Measurements from ENCODE around the gene ZNF217.

Gene ZNF217

DNA sequence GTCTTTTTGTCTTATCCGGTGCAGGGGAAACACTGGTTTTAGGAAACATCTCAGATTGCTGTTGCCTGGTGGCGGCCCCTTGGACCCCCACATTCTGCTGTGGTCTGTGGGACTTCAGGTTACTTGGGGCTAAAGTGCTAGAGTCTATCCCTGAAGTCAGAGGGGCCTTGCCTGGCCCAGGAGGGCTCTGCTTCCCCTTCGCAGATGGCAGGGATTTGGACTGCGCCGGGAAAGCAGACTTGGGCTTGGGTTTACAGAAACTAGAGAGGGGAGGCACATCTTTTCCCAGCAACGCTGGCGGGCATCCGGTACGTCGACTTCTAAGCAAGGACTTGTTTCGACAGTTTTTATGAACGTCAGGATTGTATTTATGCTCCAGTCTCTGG, 17.5 kb downstream of the ZNF217 start:
- Histone ChIP-seq H3K36me3 (ENCODE audit: low read length) (peaks cover 7% of the 10 kb centered on the region; the same call in 1 of the 2 replicates), H3K27ac (ENCODE audit: low read depth, low read length) (no peak overlapping the region), H3K27me3 (ENCODE audit: low read length) (no peaks in the 10 kb centered on the region), H3K4me2 (ENCODE audit: low read depth, low read length, poor library complexity, severe bottlenecking) (no peak overlapping the region), H3K4me3 (ENCODE audit: insufficient read depth, low read length, poor library complexity, severe bottlenecking) (no peak overlapping the region), H3F3A (ENCODE audit: insufficient read depth) (peaks cover 15% of the 10 kb centered on the region; the same call in 1 of the 2 replicates), H4K20me1 (ENCODE audit: low read depth, low read length) (no peaks in the 10 kb centered on the region), H2AFZ (ENCODE audit: low read depth, low read length, severe bottlenecking) (no peak overlapping the region), H3K9ac (ENCODE audit: low read length) (no peak overlapping the region), H3K9me3 (ENCODE audit: insufficient read depth, low read length) (no peaks in the 10 kb centered on the region), H3K9me2 (replicated peaks; ENCODE audit: insufficient read depth, low read length) (no peaks in the 10 kb centered on the region), H3K79me2 (ENCODE audit: insufficient read depth, low read length) (peaks cover 64% of the 10 kb centered on the region)
- no peak for TF ChIP-seq EZH2phosphoT487 (conservative IDR thresholded peaks at IDR 0.05; ENCODE audit: low read length)
- TF ChIP-seq, protein P1, sequence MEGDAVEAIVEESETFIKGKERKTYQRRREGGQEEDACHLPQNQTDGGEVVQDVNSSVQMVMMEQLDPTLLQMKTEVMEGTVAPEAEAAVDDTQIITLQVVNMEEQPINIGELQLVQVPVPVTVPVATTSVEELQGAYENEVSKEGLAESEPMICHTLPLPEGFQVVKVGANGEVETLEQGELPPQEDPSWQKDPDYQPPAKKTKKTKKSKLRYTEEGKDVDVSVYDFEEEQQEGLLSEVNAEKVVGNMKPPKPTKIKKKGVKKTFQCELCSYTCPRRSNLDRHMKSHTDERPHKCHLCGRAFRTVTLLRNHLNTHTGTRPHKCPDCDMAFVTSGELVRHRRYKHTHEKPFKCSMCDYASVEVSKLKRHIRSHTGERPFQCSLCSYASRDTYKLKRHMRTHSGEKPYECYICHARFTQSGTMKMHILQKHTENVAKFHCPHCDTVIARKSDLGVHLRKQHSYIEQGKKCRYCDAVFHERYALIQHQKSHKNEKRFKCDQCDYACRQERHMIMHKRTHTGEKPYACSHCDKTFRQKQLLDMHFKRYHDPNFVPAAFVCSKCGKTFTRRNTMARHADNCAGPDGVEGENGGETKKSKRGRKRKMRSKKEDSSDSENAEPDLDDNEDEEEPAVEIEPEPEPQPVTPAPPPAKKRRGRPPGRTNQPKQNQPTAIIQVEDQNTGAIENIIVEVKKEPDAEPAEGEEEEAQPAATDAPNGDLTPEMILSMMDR (IDR thresholded peaks at IDR 0.05; ENCODE audit: insufficient read depth, low read length, poor library complexity, severe bottlenecking): no peak

DNA sequence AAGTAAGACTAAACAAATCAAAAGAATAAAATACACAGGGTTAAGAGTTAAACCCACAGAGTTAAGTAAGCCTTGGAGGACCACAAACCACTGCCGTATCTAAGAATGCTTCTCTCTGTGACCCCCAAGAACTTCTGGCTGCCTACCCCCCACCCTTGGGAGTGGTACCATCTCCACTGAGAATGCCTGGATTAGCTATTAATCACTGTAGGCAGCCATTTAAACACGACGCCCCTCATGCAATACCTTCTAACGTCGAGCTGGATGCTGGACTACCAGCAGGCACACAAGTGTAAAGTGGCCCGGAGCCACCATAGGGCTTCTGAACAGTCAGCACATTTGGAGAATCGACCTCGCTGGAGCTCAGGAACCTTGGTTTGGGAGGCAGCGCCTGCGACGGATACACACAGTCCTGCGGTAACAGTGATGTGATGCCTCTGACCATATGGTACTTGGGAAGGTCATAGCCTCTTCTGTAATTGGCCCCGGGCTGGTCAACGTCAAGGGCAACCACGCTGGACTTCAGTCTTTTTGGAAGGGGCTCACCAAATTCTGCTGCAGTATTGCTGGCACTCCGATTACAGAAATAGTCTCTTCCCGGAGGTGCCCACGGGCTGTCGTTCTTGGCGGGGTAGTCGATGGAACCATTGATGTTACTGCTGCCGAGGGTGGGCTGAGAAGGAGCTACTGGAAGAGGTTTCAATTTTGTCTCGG, 18.0 kb downstream of the ZNF217 start:
- peaks cover 10% of the 10 kb centered on the region; the same call in 1 of the 2 replicates for H3K36me3 ChIP-seq (ENCODE audit: low read length)

DNA sequence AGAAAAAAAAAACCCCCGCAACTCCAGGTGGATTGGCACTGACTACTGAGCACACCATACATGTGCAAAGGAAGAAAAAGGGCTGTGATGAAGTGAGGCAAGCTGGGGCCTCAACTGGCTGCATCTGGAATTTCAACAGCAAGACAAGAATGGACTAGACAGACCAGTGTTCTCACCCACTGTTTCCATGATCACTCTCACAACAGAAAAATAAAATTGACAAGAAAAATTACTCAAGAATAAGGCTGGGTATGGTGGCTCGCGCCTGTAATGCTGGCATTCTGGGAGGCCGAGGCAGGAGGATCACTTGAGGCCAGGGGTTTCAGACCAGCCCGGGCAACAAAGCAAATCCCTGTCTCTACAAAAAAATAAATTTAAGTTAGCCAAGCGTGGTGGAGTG, 18.8 kb downstream of the ZNF217 start:
- Histone ChIP-seq H3K9ac (ENCODE audit: low read length) (no peak overlapping the region), H3K36me3 (ENCODE audit: low read length) (peaks cover 10% of the 10 kb centered on the region; the same call in 1 of the 2 replicates), H4K20me1 (ENCODE audit: low read depth, low read length) (no peaks in the 10 kb centered on the region), H3K27me3 (ENCODE audit: low read length) (no peaks in the 10 kb centered on the region), H3K27ac (ENCODE audit: low read depth, low read length) (no peak overlapping the region), H3K9me2 (replicated peaks; ENCODE audit: insufficient read depth, low read length) (no peaks in the 10 kb centered on the region), H3F3A (ENCODE audit: insufficient read depth) (peaks cover 10% of the 10 kb centered on the region; the same call in 1 of the 2 replicates), H3K9me3 (ENCODE audit: insufficient read depth, low read length) (no peaks in the 10 kb centered on the region), H3K79me2 (ENCODE audit: insufficient read depth, low read length) (peaks cover 61% of the 10 kb centered on the region), H2AFZ (ENCODE audit: low read depth, low read length, severe bottlenecking) (no peak overlapping the region), H3K4me3 (ENCODE audit: insufficient read depth, low read length, poor library complexity, severe bottlenecking) (no peak overlapping the region), H3K4me2 (ENCODE audit: low read depth, low read length, poor library complexity, severe bottlenecking) (no peak overlapping the region)
- TF ChIP-seq, protein P1 (IDR thresholded peaks at IDR 0.05; ENCODE audit: insufficient read depth, low read length, poor library complexity, severe bottlenecking): no peak
- no peak for TF ChIP-seq EZH2phosphoT487 (conservative IDR thresholded peaks at IDR 0.05; ENCODE audit: low read length)

More for the DNA sequence above, 18.0 kb downstream of the ZNF217 start:
- Histone ChIP-seq H3F3A (ENCODE audit: insufficient read depth) (peaks cover 15% of the 10 kb centered on the region; the same call in 1 of the 2 replicates), H3K79me2 (ENCODE audit: insufficient read depth, low read length) (peaks cover 65% of the 10 kb centered on the region), H3K27ac (ENCODE audit: low read depth, low read length) (no peak overlapping the region), H3K9me3 (ENCODE audit: insufficient read depth, low read length) (no peaks in the 10 kb centered on the region), H3K27me3 (ENCODE audit: low read length) (no peaks in the 10 kb centered on the region), H3K9me2 (replicated peaks; ENCODE audit: insufficient read depth, low read length) (no peaks in the 10 kb centered on the region), H3K4me3 (ENCODE audit: insufficient read depth, low read length, poor library complexity, severe bottlenecking) (no peak overlapping the region), H3K4me2 (ENCODE audit: low read depth, low read length, poor library complexity, severe bottlenecking) (no peak overlapping the region), H2AFZ (ENCODE audit: low read depth, low read length, severe bottlenecking) (no peak overlapping the region), H3K9ac (ENCODE audit: low read length) (no peak overlapping the region), H4K20me1 (ENCODE audit: low read depth, low read length) (no peaks in the 10 kb centered on the region)
- TF ChIP-seq EZH2phosphoT487 (conservative IDR thresholded peaks at IDR 0.05; ENCODE audit: low read length): no peak
- TF ChIP-seq, protein P1 (IDR thresholded peaks at IDR 0.05; ENCODE audit: insufficient read depth, low read length, poor library complexity, severe bottlenecking): no peak
